Gastroesophageal sphincter (tissue), 4 donors: Measurements from ENCODE around the gene PSRC1. TPM values are rescaled to one million over a fixed set of nuclear protein-coding genes. Genes with fewer than 3 reads are reported as not detected.

Experiments used
- ATAC-seq: fragments of 150-250 bp; one replicate; pipeline ENCODE4 v1.9.1; 2016; ENCODE audit warnings: mild to moderate bottlenecking, moderate library complexity
- H3K27ac ChIP-seq, 4 donors: fragments of 200-600 bp; sonication (generic) in 3 of 4; 1 replicate in 3 of 4; 2 replicates in 1 of 4; pipeline ENCODE4 v1.5.1; 2016 to 2019
- H3K27me3 ChIP-seq: fragments of 200-600 bp; sonication (generic); one replicate; pipeline ENCODE4 v1.5.1; 2019
- H3K36me3 ChIP-seq, 2 donors: fragments of 200-600 bp; sonication (generic); one replicate each; pipeline ENCODE4 v1.5.1; 2019; ENCODE audit warnings: control low read depth in 1 of 2
- H3K4me1 ChIP-seq, 3 donors: fragments of 200-600 bp; sonication (generic); 1 replicate in 2 of 3; 2 replicates in 1 of 3; pipeline ENCODE4 v1.5.1; 2016 to 2019; ENCODE audit warnings: control low read depth in 2 of 3
- H3K4me3 ChIP-seq, 2 donors: fragments of 200-600 bp; sonication (generic); one replicate each; pipeline ENCODE4 v1.5.1; 2019; ENCODE audit warnings: mild to moderate bottlenecking in 1 of 2, moderate library complexity in 1 of 2
- H3K9me3 ChIP-seq, 3 donors: fragments of 200-600 bp; sonication (generic); one replicate each; pipeline ENCODE4 v1.5.1; 2017 to 2019; ENCODE audit warnings: control low read depth in 2 of 3
- EP300 ChIP-seq: sonication (generic); formaldehyde crosslinking; IDR thresholded peaks from one replicate; pipeline ENCODE4 v1.6.1; 2017; ENCODE audit warnings: antibody characterized with exemption, mild to moderate bottlenecking
- POLR2A ChIP-seq, 2 donors: fragments of 450-650 bp; IDR thresholded peaks; one replicate each; pipeline ENCODE4 v1.6.1; 2017; ENCODE audit warnings: antibody characterized with exemption in 2 of 2, mild to moderate bottlenecking in 2 of 2, moderate library complexity in 1 of 2
- POLR2AphosphoS5 ChIP-seq: sonication (generic); formaldehyde crosslinking; IDR thresholded peaks from one replicate; pipeline ENCODE4 v1.6.1; 2017; ENCODE audit warnings: antibody characterized with exemption
- WGBS, 2 donors: methylation state at CpG; one replicate each; pipeline ENCODE4 v1.1.5; 2018; ENCODE audit warnings: low coverage in 1 of 2; 5-methylcytosine and 5-hydroxymethylcytosine counted together
- total RNA-seq, 4 donors: library from RNA; depleted of rRNA; stranded (reverse); fragments of >200 nt; gene quantifications; one replicate each; pipeline ENCODE4 v1.1.0, GENCODE V29; 2016
- TF ChIP-seq, protein P1 (sequence below), 4 experiments: fragments of 200-600 bp in 2 of 4; fragments of 450-650 bp in 2 of 4; sonication (generic) in 1 of 4; IDR thresholded peaks; one replicate each; pipeline ENCODE4 v1.5.1; 2017 to 2019; ENCODE audit warnings: antibody characterized with exemption in 4 of 4, mild to moderate bottlenecking in 2 of 4, moderate library complexity in 2 of 4

The PSRC1 gene
- total RNA-seq, 4 donors from 2014 or later, result 6.9 to 26.9 (median 10.3) TPM

GRCh38 chr1:109247401-109248365, 35.3 kb downstream of the PSRC1 start:
- peaks cover 0 to 33% (median 4%) of the 10 kb centered on the region in 3 donors for H3K4me1 ChIP-seq
- no peak overlapping the region for H3K4me3 ChIP-seq
- H3K27ac ChIP-seq, result no peak overlapping the region
- 69 to 98% methylated on average over 3 to 4 of the region's 8 CpGs for WGBS, 2 donors
- no peaks in the 10 kb centered on the region for H3K9me3 ChIP-seq
- peaks cover 10% of the 10 kb centered on the region for H3K27me3 ChIP-seq
- no peak for ATAC-seq
- H3K36me3 ChIP-seq, result no peaks in the 10 kb centered on the region
- TF ChIP-seq, protein P1, sequence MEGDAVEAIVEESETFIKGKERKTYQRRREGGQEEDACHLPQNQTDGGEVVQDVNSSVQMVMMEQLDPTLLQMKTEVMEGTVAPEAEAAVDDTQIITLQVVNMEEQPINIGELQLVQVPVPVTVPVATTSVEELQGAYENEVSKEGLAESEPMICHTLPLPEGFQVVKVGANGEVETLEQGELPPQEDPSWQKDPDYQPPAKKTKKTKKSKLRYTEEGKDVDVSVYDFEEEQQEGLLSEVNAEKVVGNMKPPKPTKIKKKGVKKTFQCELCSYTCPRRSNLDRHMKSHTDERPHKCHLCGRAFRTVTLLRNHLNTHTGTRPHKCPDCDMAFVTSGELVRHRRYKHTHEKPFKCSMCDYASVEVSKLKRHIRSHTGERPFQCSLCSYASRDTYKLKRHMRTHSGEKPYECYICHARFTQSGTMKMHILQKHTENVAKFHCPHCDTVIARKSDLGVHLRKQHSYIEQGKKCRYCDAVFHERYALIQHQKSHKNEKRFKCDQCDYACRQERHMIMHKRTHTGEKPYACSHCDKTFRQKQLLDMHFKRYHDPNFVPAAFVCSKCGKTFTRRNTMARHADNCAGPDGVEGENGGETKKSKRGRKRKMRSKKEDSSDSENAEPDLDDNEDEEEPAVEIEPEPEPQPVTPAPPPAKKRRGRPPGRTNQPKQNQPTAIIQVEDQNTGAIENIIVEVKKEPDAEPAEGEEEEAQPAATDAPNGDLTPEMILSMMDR (IDR thresholded peaks at IDR 0.05), result no peak
- no peak for TF ChIP-seq EP300
- no peak for TF ChIP-seq POLR2A (IDR thresholded peaks at IDR 0.05)

GRCh38 chr1:109246141-109246551, 36.8 kb downstream of the PSRC1 start:
- no peak for ATAC-seq
- peaks cover 0 to 40% (median 10%) of the 10 kb centered on the region in 3 donors for H3K4me1 ChIP-seq
- peaks cover 10% of the 10 kb centered on the region for H3K27me3 ChIP-seq
- no peaks in the 10 kb centered on the region for H3K9me3 ChIP-seq
- 73 to 89% methylated on average over 3 to 4 of the region's 7 CpGs for WGBS, 2 donors
- no peak for TF ChIP-seq EP300
- TF ChIP-seq, protein P1 (IDR thresholded peaks at IDR 0.05), result no peak
- no peak for TF ChIP-seq POLR2AphosphoS5
- TF ChIP-seq POLR2A (IDR thresholded peaks at IDR 0.05), result no peak
- H3K36me3 ChIP-seq, result no peaks in the 10 kb centered on the region
- H3K4me3 ChIP-seq, result no peak overlapping the region
- no peak overlapping the region for H3K27ac ChIP-seq

GRCh38 chr1:109243860-109244552, 38.9 kb downstream of the PSRC1 start:
- no peak for ATAC-seq
- Histone ChIP-seq H3K27me3 (peaks cover 10% of the 10 kb centered on the region), H3K9me3 (no peaks in the 10 kb centered on the region), H3K36me3 (peaks cover 0 to 4% of the 10 kb centered on the region in 2 donors), H3K4me1 (peaks cover 0 to 37% (median 12%) of the 10 kb centered on the region in 3 donors), H3K4me3 (no peak overlapping the region), H3K27ac (no peak overlapping the region)
- TF ChIP-seq, protein P1 (IDR thresholded peaks at IDR 0.05), result no peak
- no peak for TF ChIP-seq EP300
- TF ChIP-seq POLR2A (IDR thresholded peaks at IDR 0.05), result no peak
- TF ChIP-seq POLR2AphosphoS5, result no peak
- WGBS, 2 donors, result 74 to 78% methylated on average over 3 to 6 of the region's 8 CpGs

- H3K4me3 ChIP-seq, result no peak overlapping the region
- no peak overlapping the region for H3K27ac ChIP-seq
- TF ChIP-seq EP300 (no peak), POLR2AphosphoS5 (no peak), POLR2A (IDR thresholded peaks at IDR 0.05) (no peak)
- TF ChIP-seq, protein P1 (IDR thresholded peaks at IDR 0.05), result no peak
- peaks cover 0 to 32% (median 12%) of the 10 kb centered on the region in 3 donors for H3K4me1 ChIP-seq
- H3K27me3 ChIP-seq, result peaks cover 10% of the 10 kb centered on the region
- no peaks in the 10 kb centered on the region for H3K9me3 ChIP-seq
- no peak for ATAC-seq
- peaks cover 0 to 12% of the 10 kb centered on the region in 2 donors for H3K36me3 ChIP-seq
- 60% methylated on average over 1 to 2 of the region's 5 CpGs for WGBS, 2 donors
Measured at GRCh38 chr1:109243221-109243620, 39.7 kb downstream of the PSRC1 start.
